Daoy (cell line): ENCODE results near the gene CACNA1I. TPM values are rescaled to one million over a fixed set of nuclear protein-coding genes. Genes with fewer than 3 reads are reported as not detected.
"Not testable (repeated sequence)": the region's sequence is repeated elsewhere in the genome, so short reads cannot be mapped to it uniquely, and the experiment has no call there.

Experiments used
- DNase-seq: peaks from one replicate; pipeline ENCODE4 v3.0.0-alpha.2; 2015; ENCODE audit warnings: low read depth
- total RNA-seq: library from RNA; depleted of rRNA; stranded (reverse); fragments of >200 nt; shearing (Covaris generic); gene quantifications from 2 replicates; pipeline ENCODE4 v1.2.3, GENCODE V29; 2014; rRNA removed

Gene CACNA1I
- not detected in 2 replicates for total RNA-seq

DNA sequence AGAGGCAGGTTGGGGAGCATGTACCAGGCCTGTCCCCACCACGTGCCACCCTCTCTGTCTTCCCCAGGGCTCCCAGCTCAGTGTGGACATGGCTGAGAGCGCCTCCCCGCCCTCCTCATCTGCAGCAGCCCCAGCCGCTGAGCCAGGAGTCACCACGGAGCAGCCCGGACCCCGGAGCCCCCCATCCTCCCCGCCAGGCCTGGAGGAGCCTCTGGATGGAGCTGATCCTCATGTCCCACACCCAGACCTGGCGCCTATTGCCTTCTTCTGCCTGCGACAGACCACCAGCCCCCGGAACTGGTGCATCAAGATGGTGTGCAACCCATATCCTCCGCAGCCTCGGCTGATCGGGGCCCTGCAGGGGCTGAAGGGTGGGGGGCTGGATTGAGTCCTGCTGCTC lies at the start of gene CACNA1I:
Gene CACNA1I, plus strand, starts transcription at position 89 of the 400 bp plus-strand sequence. Its CDS starts 0 bp downstream, at position 89.
- DNase-seq: no peak

DNA sequence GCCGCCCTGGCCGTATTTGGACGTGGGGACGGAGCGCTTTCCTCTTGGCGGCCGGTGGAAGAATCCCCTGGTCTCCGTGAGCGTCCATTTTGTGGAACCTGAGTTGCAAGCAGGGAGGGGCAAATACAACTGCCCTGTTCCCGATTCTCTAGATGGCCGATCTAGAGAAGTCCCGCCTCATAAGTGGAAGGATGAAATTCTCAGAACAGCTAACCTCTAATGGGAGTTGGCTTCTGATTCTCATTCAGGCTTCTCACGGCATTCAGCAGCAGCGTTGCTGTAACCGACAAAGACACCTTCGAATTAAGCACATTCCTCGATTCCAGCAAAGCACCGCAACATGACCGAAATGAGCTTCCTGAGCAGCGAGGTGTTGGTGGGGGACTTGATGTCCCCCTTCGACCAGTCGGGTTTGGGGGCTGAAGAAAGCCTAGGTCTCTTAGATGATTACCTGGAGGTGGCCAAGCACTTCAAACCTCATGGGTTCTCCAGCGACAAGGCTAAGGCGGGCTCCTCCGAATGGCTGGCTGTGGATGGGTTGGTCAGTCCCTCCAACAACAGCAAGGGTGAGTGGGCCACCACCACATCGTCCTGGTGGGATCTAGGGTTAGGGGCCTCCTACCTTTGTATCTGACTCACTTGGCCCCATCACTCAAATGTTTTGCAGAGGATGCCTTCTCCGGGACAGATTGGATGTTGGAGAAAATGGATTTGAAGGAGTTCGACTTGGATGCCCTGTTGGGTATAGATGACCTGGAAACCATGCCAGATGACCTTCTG lies 49.3 kb upstream of the CACNA1I start:
- DNase-seq: not testable (repeated sequence)

DNA sequence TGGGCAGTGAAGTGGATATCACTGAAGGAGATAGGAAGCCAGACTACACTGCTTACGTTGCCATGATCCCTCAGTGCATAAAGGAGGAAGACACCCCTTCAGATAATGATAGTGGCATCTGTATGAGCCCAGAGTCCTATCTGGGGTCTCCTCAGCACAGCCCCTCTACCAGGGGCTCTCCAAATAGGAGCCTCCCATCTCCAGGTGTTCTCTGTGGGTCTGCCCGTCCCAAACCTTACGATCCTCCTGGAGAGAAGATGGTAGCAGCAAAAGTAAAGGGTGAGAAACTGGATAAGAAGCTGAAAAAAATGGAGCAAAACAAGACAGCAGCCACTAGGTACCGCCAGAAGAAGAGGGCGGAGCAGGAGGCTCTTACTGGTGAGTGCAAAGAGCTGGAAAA lies 48.5 kb upstream of the CACNA1I start:
- not testable (repeated sequence) for DNase-seq

DNA sequence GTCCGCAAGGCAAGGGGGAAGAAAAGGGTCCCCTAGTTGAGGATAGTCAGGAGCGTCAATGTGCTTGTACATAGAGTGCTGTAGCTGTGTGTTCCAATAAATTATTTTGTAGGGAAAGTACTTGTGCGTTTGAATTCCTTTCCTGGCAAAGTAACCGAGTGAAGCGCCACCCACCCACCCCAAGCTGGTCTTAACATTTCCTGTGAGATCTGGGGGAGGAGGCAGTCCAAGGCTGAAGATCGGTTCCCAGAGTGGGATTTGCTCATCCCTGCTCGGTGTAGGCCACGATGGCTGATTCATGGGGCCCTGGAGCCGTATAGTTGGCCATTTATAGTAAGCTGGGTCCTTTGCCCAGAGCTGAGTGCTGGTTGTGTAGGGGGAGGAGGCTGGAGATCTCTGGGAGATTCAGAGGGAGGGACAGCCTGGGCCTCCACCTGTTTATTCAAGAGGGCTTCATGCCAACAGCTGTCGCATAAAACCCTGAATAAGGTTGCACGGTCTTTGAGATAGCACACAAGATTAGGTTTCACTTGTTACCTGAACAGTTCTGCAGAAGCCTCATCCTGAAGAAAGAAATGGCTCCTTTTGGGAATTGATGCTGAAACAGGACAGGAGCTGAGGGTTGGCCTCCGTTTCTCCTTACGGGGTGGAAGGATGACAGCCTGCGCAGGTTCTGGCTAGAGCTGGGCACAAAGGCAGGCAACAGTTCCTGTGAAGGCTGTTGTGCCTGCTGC lies 47.8 kb upstream of the CACNA1I start:
- DNase-seq: no peak

DNA sequence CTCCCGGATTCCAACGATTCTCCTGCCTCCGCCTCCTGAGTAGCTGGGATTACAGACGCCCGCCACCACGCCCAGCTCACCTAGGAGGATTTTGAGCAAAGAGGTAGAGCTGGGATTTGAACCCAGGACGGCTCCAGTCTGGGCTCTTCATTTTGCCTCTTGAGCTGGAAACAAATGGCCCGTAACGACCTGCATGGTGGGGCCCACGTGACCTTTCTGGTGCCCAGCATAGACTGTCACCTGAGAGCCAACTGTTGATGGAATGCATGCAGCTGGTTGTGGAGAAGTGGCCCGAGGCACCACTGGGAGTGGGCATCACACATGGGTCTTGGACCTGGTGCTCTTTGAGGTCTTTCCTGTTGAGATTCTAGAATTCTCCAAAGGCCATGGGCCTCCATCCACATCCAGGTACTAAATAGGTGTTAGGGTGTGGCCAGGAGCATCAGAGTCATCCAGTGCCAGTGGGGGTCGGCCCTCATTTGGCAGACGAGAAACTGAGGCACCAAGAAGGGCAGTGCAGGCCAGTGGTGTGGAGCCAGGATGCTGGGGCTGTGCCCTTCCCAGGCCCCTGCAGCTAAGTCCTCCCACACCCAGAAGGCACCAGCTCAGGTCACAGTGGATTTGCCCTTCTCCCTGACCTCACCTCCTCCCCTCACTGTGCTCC lies 46.3 kb upstream of the CACNA1I start:
- DNase-seq: no peak

DNA sequence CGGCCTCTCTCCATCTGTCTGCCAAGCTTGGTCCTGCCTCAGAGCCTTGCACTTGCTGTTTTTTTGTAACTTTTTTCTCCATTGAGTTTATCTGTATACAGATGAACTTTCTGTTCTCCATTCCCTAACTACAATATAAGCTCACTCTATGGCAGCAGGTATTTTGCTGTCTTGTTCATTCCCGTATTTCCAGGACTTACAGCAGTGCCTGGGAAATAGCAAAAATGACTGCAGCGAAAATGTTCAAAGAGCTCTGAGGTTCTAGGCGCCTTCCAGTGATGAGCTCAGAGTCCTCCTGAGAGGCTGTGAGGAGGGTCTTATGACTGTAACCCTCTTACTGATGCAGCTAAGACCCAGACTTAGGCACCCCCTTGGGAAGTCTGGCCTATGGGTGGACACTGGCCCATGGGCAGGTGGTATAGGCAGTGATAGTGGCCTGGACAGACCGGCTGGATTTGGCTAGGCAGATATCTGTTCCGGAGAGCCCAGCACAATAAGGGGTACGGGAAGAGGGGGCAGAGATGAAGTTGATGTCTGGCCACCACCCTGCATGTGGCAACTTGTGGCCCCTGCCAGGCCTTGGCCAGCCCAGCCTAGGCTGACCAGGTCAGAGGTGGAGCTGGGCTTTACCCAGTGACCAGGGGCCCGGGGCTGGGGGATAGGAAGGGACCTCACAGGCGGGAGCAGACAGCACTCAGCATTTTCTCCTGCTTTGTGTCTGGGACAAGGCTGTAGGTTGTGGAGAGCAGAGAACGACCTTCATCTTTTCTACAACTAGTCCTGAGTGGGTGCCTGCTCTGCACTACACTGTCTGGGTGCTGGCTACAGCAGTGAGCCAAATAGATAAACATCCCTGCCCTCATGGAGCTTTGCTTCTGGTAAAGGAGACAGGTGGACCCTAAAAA lies 45.5 kb upstream of the CACNA1I start:
- no peak for DNase-seq

DNA sequence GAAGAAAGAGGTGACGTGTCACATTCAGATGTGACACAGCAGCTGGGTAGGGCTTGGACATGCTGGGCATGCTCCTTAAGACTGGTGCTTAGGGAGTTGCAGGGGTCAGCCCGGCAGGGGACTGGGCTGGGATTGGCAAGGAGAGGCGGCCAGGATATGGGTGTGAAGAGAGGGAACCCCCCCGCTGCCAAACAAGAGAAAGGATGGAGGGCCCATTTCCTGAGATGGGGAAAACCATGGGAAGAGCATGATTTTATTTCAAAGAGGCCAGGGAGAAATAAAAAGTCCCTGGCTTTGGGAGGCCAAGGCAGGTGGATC lies 44.9 kb upstream of the CACNA1I start:
- peak; percentile 36 for DNase-seq

DNA sequence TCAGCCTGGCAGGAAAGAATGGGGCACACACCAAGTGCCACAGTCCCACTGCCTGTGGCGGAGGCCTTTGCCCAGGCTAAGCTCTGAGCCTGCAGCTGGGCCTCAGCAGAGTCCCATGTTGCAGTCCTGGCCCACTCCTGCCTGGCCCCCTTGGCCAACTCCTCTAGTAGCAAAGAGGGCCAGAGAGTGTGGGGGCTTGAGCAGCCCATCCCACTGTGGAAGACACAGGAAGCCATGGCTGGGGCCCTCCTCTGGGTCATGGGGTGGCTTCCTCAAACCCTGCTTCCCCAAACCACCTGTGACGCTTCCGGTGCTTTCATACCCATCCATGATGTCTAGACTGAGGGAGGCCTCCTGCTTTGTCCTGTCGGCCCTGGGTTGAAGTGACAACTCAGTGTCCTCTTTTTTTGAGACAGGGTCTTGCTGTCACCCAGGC lies 43.8 kb upstream of the CACNA1I start:
- DNase-seq: peak; percentile 40

DNA sequence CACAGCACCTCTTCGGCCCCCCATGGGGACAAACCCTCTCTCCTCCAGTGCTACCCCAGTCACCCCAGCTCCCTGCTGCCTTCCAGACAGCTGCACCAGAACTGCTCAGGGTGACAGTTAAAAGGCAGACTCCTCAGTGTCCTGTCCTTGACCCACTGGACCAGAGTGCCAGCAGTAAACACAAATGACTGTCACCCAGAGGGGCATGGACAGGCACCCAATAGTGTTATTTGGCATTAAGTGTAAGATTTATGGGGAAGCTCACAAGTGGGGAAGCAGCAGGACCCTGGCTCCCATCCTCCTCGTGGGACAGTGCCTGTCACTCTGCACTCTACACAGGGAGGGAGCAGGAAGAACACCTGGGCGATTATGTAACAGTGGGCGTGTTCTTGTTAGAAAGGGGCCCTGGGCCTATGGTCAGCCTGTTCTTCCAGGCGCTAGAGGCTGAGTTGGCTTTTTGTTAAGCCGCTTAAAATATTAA lies 43.0 kb upstream of the CACNA1I start:
- DNase-seq: no peak

DNA sequence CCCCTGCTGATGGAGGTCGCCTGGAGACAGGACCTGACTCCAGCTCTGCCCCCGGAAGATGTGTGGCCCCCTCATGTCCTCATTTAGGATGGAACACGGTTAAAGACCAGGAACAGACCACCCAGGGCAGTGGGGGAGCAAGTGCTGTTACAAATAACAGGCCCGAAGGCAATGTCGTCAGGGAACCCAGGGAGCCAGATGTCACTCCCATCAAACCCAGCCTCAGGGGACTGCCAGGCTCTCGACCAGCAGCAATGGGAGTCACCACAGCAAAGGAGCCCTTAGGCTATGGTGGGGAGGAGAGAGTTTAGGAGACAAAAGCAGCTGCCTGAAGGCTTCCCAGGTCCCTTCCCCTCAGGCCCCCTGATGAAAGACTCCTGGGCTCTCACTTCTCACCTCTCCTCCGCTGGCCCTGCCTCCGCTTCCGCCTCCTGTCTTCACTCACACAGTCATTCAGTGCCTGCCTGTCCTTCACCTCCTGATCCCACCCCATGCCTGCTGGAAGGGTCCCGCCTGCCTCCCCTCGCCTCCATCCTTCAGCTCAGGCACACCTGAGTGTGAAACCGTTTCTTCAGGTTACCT lies 42.4 kb upstream of the CACNA1I start:
- no peak for DNase-seq

DNA sequence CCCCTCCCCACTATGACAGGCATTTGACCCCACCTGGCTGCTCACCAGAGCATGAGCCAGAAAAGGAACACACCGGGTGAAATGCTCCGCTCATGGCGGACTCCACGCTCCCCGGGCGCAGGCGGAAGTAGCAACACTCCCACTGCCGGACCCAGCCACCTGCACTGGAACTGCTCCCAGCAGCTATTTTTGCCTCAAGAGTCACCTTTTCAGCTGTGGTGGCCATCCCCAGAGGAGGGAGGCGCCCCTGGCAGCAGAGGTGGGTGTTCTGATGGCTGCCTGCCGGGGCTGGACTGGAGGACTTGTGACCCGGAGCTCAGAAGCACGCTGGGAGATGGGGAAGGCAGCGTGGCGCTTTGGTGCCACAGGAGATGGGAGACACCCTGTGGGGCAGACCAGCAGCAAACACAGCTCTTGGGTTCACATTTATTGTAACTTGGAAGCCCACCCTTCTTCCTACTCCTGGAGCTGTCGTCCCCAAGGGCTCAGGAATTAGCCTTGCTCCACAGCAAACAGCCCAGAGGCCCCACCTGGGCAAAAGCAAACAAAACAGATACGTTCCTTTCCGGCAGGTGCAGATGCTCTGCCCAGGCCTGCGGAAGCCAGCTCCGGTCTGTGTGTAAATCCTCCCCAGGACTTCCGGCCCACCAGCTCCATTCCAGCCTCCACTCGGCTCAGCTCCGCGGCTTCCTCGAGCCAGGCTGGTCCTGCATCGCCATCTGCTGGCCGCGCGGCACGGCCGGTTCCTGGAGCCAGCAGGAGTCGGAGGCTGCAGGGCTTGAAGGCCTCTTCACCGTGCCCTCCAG lies 41.7 kb upstream of the CACNA1I start:
- DNase-seq: peak; percentile 92

DNA sequence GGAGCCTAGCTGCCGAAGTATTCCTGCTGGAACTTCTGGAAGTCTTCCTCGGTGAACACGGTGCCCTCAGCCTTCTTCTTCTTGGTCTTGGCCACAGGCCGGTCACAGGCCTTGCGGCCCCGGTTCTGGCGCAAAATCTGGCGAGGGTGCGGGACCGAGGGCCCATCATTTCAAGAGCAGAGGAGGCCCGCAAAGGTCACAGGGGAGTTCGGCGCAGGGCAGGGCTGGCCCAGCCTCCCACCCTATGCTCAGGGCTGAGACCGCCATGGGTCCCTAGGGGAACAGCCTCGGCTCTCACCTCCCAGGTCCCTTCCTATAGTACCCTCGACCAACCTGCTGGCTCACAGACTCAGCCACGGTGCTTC lies 41.1 kb upstream of the CACNA1I start:
- no peak for DNase-seq

DNA sequence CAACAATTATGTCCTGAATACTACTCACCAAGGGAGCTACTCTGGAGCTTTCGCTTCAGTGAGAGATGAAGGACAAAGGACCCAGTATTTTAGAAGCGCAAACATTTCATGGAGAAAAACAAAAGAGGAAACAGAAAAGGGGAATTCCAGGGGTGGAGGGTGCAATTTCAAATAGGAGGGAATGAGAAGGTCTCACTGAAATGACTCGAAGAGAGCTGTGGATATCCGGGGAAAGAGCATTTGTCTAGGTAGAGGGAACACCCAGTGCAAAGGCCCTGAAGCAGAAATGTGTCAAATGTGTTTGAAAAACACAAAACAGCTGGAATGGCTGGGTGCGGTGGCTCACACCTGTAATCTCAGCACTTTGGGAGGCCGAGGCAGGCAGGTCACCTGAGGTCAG lies 40.4 kb upstream of the CACNA1I start:
- DNase-seq: no peak

DNA sequence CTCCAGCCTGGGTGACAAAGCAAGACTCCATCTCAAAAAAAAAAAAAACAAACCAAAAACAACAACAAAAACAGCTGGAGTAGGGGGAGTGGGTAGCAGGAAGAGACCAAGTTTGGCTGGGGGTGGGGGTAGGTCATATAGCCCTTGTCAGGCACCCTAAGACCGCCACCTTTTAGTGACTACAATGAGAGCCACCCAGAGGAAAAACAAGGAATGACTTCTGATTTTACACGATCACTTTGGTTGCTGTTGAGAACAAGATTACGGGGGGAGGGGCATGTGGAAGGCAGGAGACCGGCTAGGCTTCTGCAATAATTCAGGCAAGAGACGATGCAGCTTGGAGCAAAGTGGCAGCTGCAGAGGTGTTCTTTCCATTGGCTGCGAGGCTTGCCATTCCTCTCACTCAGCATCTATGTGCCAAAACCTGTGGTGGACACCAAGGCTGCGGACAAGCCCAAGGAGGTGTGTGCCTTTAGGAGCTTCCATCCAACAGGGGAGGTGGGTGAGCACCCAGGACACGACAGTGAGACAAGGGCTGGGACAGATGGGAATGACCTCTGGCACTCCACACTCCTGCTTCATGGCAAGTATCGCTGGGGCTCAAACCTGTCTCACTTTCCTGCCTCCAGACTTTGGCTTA lies 39.7 kb upstream of the CACNA1I start:
- no peak for DNase-seq

DNA sequence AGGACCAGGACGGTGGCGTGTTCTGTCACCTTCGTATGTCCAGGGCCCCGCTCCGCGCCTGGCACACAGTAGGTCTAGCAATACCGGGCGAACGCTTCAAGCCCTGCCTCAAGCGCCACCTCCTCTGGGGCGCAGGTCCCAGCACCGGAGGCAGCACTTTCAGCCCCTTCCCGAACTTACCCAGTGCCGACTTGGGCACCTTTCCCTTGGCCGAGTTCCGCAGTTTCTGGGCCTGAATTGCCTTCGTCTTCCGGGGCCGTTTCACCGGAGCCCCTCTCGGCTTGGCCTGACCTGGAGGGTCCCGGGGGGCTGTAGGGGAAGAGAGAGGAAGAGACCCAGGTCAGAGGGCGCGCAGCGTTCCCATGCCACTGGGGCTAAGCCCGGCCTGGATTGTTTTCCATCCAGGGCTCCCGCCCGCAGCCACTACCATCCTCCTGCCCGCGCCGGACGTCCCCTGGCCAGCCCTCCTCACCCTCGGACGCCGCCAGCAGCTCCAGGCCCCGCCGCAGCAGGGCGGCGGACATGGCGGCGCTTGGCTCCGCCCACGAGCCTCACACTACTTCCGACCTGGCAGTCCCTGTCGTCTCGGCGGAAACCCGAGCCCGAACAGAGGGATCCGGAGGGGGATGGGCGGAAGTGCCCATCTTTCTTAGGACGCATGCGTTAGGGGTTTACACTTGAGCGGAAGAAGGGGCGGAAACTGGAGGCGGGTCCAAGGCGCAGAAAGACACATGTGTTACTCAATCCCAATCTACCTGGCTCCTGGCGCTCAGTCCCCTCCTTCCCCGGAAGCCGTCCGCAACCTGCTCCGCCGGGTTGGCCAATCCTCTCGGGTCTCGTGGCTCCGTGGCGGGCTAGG lies 38.1 kb upstream of the CACNA1I start, which contains the start of gene RPS19BP1:
Gene RPS19BP1, minus strand, starts transcription at position 534 of the 859 bp plus-strand sequence. Its CDS starts 10 bp downstream, at position 524.
- peak; percentile 99 for DNase-seq

DNA sequence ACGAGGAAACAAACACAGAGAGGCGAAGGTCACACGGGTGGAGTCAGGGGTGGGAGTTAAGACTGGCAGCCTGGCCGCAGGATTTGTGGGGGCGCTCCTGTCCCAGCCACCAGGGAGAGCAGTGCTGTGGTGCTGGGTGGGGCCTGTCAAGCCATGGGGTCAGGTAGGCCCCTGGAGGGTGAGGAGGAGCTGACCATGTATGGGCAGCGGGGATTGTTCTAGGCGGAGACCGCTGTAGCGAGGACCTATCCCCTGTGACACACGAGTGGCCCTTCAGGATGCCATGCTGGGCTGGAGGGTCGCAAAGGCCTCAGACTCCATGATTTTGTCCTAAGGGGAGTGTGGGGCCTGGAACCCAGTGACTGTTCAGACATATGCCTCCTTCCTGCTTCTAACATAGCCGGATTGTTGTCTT lies 36.5 kb upstream of the CACNA1I start:
- DNase-seq: no peak

DNA sequence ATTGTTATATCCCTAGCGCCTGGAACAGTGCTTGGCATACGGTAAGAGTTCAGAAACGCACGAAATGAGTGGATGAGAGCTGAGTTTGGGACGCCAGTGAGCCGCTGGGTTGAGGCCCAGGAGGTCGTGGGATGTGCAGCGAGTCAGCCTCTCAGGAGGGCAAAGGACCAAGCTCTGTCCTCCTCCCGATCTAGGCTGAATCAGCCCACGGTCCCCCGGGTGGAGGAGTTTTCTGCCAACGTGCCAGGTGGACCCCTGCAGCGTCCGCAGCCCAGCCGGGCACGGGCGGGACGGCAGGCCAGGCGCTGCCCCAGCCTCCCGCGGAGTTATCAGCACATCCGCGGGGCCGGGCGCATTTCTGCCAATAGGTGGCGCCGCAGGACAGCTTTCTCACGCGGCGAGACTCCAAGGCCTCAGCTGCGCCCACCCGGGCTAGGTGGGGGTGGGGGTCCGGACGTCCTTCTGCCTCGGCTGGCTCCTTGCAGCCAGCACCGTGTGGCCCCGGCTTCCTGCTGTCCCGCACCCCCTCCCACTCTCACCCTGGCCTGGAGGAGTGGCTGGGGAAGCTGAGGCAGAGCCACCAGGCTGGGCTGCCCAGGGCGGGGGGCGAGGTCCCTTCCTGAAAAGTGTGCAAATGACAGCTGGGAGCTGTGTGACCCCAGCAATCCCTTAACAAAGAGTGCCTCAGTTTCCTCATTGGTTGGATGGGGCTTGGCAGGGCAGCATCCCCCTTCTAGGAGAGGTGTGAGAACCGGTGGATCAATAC lies 35.8 kb upstream of the CACNA1I start:
- peak; percentile 74 for DNase-seq

DNA sequence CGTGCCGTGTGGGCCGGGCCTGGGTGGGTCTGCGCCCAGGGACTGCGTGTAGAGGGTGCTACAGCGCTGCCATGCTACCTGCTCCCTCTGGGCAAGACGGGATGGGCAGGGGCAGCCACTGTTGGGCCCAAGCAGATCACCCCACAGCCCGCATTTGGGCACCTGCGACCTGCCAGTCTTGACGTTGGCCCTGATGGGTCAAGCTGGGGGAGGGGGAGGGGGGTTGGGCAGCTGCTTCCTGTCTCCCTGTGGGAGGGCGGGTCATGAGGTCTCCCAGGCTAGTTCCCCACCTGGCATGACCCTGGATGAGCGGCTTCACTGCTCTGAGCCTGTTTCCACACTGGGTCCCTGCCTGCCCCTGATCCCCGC lies 35.2 kb upstream of the CACNA1I start:
- DNase-seq: no peak
